AG04450 (cell line): ENCODE measurements around the gene POMT1. TPM values are rescaled to one million over a fixed set of nuclear protein-coding genes. Genes with fewer than 3 reads are reported as not detected.

ENCODE experiments used
- CTCF ChIA-PET: fragments of 300-600, 350-600 bp; formaldehyde crosslinking; extraction: SDS; loops from one replicate; lab custom pipeline; 2022; ENCODE audit warnings: antibody characterized with exemption, inconsistent platforms; lab: Charles Lee
- POLR2A ChIA-PET: fragments of 350-600 bp; formaldehyde crosslinking; extraction: SDS; loops from one replicate; lab custom pipeline; 2021; ENCODE audit warnings: antibody characterized with exemption, inconsistent platforms; lab: Yijun Ruan, JAX
- DNase-seq: peaks from one replicate; pipeline ENCODE4 v3.0.0-alpha.2; 2011; ENCODE audit warnings: low read depth, low spot score
- H3K27ac ChIP-seq: one replicate; pipeline ENCODE4 v1.5.1; 2012; ENCODE audit warnings: low read depth, low read length, control low read depth
- H3K27me3 ChIP-seq: one replicate; pipeline ENCODE4 v1.6.0; 2012; ENCODE audit warnings: low read length; ENCODE audit not compliant: control insufficient read depth, insufficient read depth
- H3K4me3 ChIP-seq: 2 replicates; pipeline ENCODE4 v1.5.1; 2011; ENCODE audit warnings: mild to moderate bottlenecking, low read depth, low read length, control low read depth
- H3K9me3 ChIP-seq: 2 replicates; pipeline ENCODE4 v1.5.1; 2012; ENCODE audit warnings: low read length; ENCODE audit not compliant: control insufficient read depth, insufficient read depth
- polyA plus RNA-seq: library from polyadenylated mRNA; depleted of rRNA; stranded (reverse); fragments of >200 nt; gene quantifications from 2 replicates; pipeline ENCODE4 v1.2.3, GENCODE V29; 2011
- TF ChIP-seq, protein P1 (sequence below): IDR thresholded peaks from 2 replicates; pipeline ENCODE4 v1.5.1; 2011; ENCODE audit warnings: low read depth, low read length, control low read depth, inconsistent platforms

POMT1 gene
- polyA plus RNA-seq, 1 experiment, result 23.8 TPM

DNA sequence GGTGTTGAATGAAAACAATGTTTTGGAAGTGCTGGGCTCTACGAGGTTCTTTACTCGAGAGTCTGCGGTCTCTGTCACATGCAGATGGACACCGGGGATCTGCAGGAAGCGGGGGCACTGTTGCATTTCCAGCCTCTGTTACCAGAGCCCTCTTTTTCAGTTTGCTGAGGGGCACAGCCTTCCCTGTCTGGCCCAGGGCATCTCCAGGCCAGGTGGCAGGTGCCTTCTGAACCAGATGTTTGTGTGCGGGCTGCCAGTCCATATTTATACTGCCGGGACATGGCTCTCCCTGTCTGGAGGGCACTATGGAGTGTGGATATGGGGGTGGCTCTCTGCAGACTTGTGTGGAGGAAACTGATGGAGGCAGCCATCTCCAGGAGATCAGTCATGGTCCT, 18.7 kb upstream of the POMT1 start:
- TF ChIP-seq, protein P1, sequence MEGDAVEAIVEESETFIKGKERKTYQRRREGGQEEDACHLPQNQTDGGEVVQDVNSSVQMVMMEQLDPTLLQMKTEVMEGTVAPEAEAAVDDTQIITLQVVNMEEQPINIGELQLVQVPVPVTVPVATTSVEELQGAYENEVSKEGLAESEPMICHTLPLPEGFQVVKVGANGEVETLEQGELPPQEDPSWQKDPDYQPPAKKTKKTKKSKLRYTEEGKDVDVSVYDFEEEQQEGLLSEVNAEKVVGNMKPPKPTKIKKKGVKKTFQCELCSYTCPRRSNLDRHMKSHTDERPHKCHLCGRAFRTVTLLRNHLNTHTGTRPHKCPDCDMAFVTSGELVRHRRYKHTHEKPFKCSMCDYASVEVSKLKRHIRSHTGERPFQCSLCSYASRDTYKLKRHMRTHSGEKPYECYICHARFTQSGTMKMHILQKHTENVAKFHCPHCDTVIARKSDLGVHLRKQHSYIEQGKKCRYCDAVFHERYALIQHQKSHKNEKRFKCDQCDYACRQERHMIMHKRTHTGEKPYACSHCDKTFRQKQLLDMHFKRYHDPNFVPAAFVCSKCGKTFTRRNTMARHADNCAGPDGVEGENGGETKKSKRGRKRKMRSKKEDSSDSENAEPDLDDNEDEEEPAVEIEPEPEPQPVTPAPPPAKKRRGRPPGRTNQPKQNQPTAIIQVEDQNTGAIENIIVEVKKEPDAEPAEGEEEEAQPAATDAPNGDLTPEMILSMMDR, result no peak
- H3K27me3 ChIP-seq, result no peaks in the 10 kb centered on the region
- ChIA-PET CTCF (no interaction called here), POLR2A (no interaction called here)
- no peak overlapping the region for H3K27ac ChIP-seq
- DNase-seq, result no peak
- no peaks in the 10 kb centered on the region for H3K9me3 ChIP-seq
- H3K4me3 ChIP-seq, result no peak overlapping the region

DNA sequence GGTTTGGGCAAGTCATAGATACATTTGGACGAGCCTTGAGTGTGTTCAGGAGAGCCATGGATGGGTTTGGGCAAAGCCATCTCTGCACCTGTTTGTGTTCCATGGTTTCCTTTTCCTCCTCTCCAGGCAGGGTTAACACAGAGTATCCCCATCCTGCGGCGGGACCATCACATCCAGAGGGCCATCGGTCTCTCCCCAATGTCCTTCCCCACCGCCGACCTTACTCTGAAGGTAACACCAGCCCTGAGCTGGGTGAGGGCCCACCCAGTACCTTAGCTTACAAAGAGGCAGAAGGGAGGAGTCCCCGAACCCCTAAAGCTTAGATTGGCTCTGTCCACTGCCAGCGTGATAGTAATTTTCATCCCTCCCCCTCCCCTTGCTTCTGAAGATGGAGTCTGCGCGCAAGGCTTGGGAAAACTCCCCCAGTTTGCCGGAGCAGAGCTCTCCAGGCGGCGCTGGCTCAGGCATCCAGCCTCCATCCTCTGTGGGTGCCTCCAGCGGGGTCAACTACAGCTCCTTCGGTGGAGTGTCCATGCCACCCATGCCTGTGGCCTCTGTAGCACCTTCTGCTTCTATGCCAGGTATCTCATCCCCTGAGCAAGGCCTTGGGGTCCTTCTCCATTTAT, 18.0 kb upstream of the POMT1 start:
- Histone ChIP-seq H3K4me3 (no peak overlapping the region), H3K27ac (no peak overlapping the region), H3K27me3 (no peaks in the 10 kb centered on the region), H3K9me3 (no peaks in the 10 kb centered on the region)
- ChIA-PET CTCF (no interaction called here), POLR2A (no interaction called here)
- TF ChIP-seq, protein P1, result no peak
- DNase-seq, result no peak

DNA sequence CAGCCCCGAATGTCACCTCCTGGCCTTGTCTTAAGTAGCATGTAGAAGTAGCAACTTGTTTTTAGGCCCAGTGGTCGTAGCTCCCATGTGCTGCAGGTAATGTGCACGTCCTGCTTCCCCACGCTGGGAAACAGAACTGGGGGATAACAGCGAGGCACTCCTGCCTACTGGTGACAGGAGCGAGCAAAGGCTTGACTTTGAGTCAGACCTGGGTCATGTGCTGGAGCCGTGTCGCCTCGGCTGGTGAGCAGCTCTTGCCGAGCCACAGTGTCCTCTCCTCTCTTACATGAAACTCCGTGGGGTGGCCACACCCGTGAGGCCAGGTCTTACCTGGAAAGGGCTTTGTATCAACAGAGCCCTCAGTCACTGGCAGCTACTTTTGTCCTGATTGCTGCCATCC, 17.5 kb upstream of the POMT1 start:
- CTCF ChIA-PET, result no interaction called here
- H3K27ac ChIP-seq, result no peak overlapping the region
- no peak for DNase-seq
- TF ChIP-seq, protein P1, result no peak
- H3K9me3 ChIP-seq, result no peaks in the 10 kb centered on the region
- no peaks in the 10 kb centered on the region for H3K27me3 ChIP-seq
- no peak overlapping the region for H3K4me3 ChIP-seq
- POLR2A ChIA-PET, result no interaction called here

DNA sequence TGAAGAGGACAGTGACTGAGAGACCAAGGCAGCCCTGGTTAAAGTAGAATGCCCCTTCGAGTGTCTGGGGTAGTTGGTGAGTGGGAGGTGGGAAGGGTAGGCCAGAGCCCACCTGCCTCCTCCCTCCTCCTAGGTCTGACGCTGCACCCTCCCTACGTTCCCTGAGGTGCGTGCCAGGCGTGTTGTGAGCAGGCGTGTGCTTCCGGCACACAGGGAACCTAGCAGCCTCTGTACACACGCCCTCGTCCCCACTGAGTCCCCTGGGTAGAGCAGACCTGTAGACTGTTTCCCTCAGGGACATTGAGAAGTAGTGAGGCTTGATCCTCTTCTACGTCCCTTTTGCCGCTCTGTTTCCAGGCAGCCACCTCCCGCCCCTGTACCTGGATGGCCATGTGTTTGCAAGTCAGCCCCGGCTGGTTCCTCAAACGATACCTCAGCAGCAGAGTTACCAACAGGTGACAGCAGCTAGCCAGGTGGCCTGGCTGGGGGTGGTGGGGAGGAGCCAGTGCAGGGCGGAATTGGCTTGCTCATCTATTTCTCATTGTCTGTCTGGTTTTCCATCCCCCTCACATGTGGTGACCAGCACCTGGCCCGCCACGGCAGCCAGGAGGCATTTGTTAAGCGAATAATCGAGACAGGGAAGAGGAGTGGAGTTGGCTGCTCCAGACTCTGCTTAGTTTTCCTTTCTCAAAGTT, 16.8 kb upstream of the POMT1 start:
- ChIA-PET POLR2A (no interaction called here), CTCF (no interaction called here)
- DNase-seq, result no peak
- no peaks in the 10 kb centered on the region for H3K27me3 ChIP-seq
- H3K27ac ChIP-seq, result no peak overlapping the region
- no peak overlapping the region for H3K4me3 ChIP-seq
- H3K9me3 ChIP-seq, result no peaks in the 10 kb centered on the region
- TF ChIP-seq, protein P1, result no peak

DNA sequence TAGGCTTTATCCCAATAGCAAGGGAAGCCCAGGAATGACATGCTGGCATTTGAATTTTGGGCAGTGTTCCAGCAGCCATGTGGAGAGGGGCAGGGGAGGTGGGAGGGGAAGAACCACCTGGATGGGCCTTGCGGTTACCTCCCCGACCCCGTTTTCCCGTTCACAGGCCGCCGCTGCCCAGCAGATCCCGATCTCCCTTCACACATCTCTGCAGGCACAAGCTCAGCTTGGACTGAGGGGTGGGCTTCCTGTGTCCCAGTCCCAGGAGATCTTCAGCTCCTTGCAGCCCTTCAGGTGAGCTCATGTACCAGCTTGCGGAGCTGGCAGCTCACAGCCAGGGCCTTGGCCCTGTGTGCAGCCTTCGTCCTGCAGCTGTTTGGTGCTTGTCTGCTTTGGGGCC, 15.7 kb upstream of the POMT1 start:
- ChIA-PET CTCF (interaction anchor here (0.6 kb wide), 1 partner anchor 41 kb away, joined by 3 read pairs; no protein-coding TSS in a partner anchor), POLR2A (no interaction called here)
- Histone ChIP-seq H3K27me3 (no peaks in the 10 kb centered on the region), H3K27ac (no peak overlapping the region), H3K9me3 (no peaks in the 10 kb centered on the region), H3K4me3 (no peak overlapping the region)
- TF ChIP-seq, protein P1, result no peak
- no peak for DNase-seq
